Stimulated activated CD4-positive, alpha-beta T cell treated with anti-CD3 and anti-CD28 coated beads, Interleukin-12 subunit alpha, Interleukin-12 subunit beta, amount 100 ng/mL, for 48 hours (primary cell): ENCODE data around the gene ALCAM.

Experiments
- DNase-seq, 3 donors: peaks; one replicate each; pipeline ENCODE4 v3.0.0-alpha.2; 2020; ENCODE audit warnings: low read depth in 2 of 3, low spot score in 1 of 3

Gene ALCAM

GRCh38 chr3:105523501-105523900 is 156.8 kb downstream of the ALCAM start:
- DNase-seq: no peak

- no peak for DNase-seq
Observed at GRCh38 chr3:105525531-105525930, 158.8 kb downstream of the ALCAM start.

- DNase-seq: no peak
Observed at GRCh38 chr3:105526360-105527111, 159.8 kb downstream of the ALCAM start.

- DNase-seq: no peak
Observed at GRCh38 chr3:105527535-105527934, 160.8 kb downstream of the ALCAM start.

GRCh38 chr3:105527949-105528348 is 161.2 kb downstream of the ALCAM start:
- peak in 2 of 3 donors; percentile 0 to 6 for DNase-seq

- no peak for DNase-seq
Observed at GRCh38 chr3:105528955-105529354, 162.2 kb downstream of the ALCAM start.

- DNase-seq: no peak
Observed at GRCh38 chr3:105529456-105529855, 162.7 kb downstream of the ALCAM start.

GRCh38 chr3:105532251-105532650 is 165.5 kb downstream of the ALCAM start:
- DNase-seq: no peak

GRCh38 chr3:105533960-105534359 is 167.3 kb downstream of the ALCAM start:
- DNase-seq: no peak

- no peak for DNase-seq
Observed at GRCh38 chr3:105534491-105534890, 167.8 kb downstream of the ALCAM start.

- no peak for DNase-seq
Observed at GRCh38 chr3:105537371-105538080, 170.8 kb downstream of the ALCAM start.

- no peak for DNase-seq
Observed at GRCh38 chr3:105538483-105538882, 171.8 kb downstream of the ALCAM start.

GRCh38 chr3:105539897-105540296 is 173.2 kb downstream of the ALCAM start:
- DNase-seq: no peak

- no peak for DNase-seq
Observed at GRCh38 chr3:105542282-105543019, 175.7 kb downstream of the ALCAM start.

GRCh38 chr3:105545051-105545450 is 178.3 kb downstream of the ALCAM start:
- no peak for DNase-seq

- no peak for DNase-seq
Observed at GRCh38 chr3:105553851-105554250, 187.1 kb downstream of the ALCAM start.

- no peak for DNase-seq
Observed at GRCh38 chr3:105555206-105555605, 188.5 kb downstream of the ALCAM start.

GRCh38 chr3:105559856-105560255 is 193.1 kb downstream of the ALCAM start:
- DNase-seq: no peak

GRCh38 chr3:105561876-105562275 is 195.2 kb downstream of the ALCAM start:
- no peak for DNase-seq

GRCh38 chr3:105564546-105565288 is 198.0 kb downstream of the ALCAM start:
- DNase-seq: no peak

- DNase-seq: no peak
Observed at GRCh38 chr3:105571005-105571404, 204.3 kb downstream of the ALCAM start.
